K562 (cell line): Measurements from ENCODE around the gene RAB17. TPM values are rescaled to one million over a fixed set of nuclear protein-coding genes. Genes with fewer than 3 reads are reported as not detected.

ENCODE experiments used
- ZNF407 ChIP-seq: fragments of 450-650 bp; IDR thresholded peaks from 2 replicates; pipeline ENCODE4 v1.6.1; 2016; ENCODE audit warnings: low read depth
- ZNF764 ChIP-seq: fragments of 250-450 bp; sonication (Bioruptor Pico); IDR thresholded peaks from 2 replicates; pipeline ENCODE4 v1.4.0; 2020; ENCODE audit warnings: low read depth, mild to moderate bottlenecking, moderate library complexity
- ZNF79 ChIP-seq: fragments of 250-450 bp; sonication (Bioruptor Pico); IDR thresholded peaks from 2 replicates; pipeline ENCODE4 v1.4.0; 2020; ENCODE audit warnings: low read depth, mild to moderate bottlenecking, moderate library complexity
- polyA plus RNA-seq, 8 experiments: library from polyadenylated mRNA; depleted of rRNA in 4 of 8; stranded (reverse) in 5 of 8; unstranded in 3 of 8; fragments of >200 nt; fragmentation: Nextera tagmentation in 2 of 8; fragmentation: Illumina TruSeq in 1 of 8; extraction: Ambion mirVana in 2 of 8; extraction: Trizol in 1 of 8; gene quantifications; 2 replicates each; pipeline versions ENCODE4 v1.2.1 to v1.2.3, GENCODE V29; 2011 to 2014; ENCODE audit warnings: inconsistent platforms in 1 of 8, missing spikeins in 1 of 8
- total RNA-seq, 7 experiments: library from RNA; depleted of rRNA in 6 of 7; stranded (reverse); fragments of >200 nt in 6 of 7; fragmentation: Illumina TruSeq in 2 of 7; extraction: Trizol in 2 of 7; gene quantifications; 2 replicates each; pipeline versions ENCODE4 v1.2.1 to v1.2.3, GENCODE V29; 2011 to 2021; ENCODE audit warnings: low replicate concordance in 1 of 7

Gene RAB17
- total and polyA plus RNA-seq, 9 of the 15 experiments (the other 6 are each of a cell fraction or from before 2014, with no cell fraction given) = 0.13 TPM; not detected in 8

- TF ChIP-seq ZNF407 (no peak), ZNF79 (CRISPR knock-in tag) (no peak), ZNF764 (CRISPR knock-in tag) (no peak)
Observed at GRCh38 chr2:237630216-237631000, 39.9 kb upstream of the RAB17 start (continued).
